PC-9 (cell line): ENCODE data around the gene CNNM3. TPM values are rescaled to one million over a fixed set of nuclear protein-coding genes. Genes with fewer than 3 reads are reported as not detected.

Source experiments
- BruUV-seq: library from RNA; stranded (reverse); fragments of 400-500 nt; replicated peaks from 2 replicates; lab custom pipeline; 2021; lab: Mats Ljungman, UMichigan
- CTCF ChIA-PET: fragments of 300-600 bp; sonication (Branson Sonifier 250); formaldehyde crosslinking; loops from one replicate; lab custom pipeline; 2022; ENCODE audit warnings: antibody characterized with exemption; lab: Charles Lee
- POLR2A ChIA-PET: fragments of 300-600 bp; sonication (Branson Sonifier 250); formaldehyde crosslinking; loops from one replicate; lab custom pipeline; 2022; ENCODE audit warnings: antibody characterized with exemption; ENCODE audit not compliant: unreplicated experiment; lab: Charles Lee
- DNase-seq, 2 experiments: peaks; one replicate each; pipeline versions ENCODE4 v3.0.0 to v3.0.0-alpha.2; 2015 to 2022; ENCODE audit warnings: mixed read lengths in 1 of 2
- H2AFZ ChIP-seq: fragments of 200-600 bp; sonication (generic); 2 replicates; pipeline ENCODE4 v1.8.1; 2017; ENCODE audit warnings: antibody characterized with exemption
- H3F3A ChIP-seq: fragments of 200-600 bp; sonication (generic); 2 replicates; pipeline ENCODE4 v1.8.1; 2017; ENCODE audit warnings: antibody characterized with exemption, mild to moderate bottlenecking, low read depth; ENCODE audit not compliant: insufficient read depth
- H3K27ac ChIP-seq: fragments of 200-600 bp; sonication (generic); 2 replicates; pipeline ENCODE4 v1.6.1; 2016; ENCODE audit warnings: mixed run types
- H3K27me3 ChIP-seq: fragments of 200-600 bp; sonication (generic); 2 replicates; pipeline ENCODE4 v1.6.1; 2016; ENCODE audit warnings: low read depth, mixed run types; ENCODE audit not compliant: insufficient read depth
- H3K36me3 ChIP-seq: fragments of 200-600 bp; sonication (generic); 2 replicates; pipeline ENCODE4 v1.6.1; 2016; ENCODE audit warnings: low read depth, mixed run types
- H3K4me1 ChIP-seq: fragments of 200-600 bp; sonication (generic); replicated peaks from 2 replicates; pipeline ENCODE4 v1.6.1; 2016; ENCODE audit warnings: mixed run types; ENCODE audit not compliant: insufficient read depth
- H3K4me2 ChIP-seq: fragments of 200-600 bp; sonication (generic); 2 replicates; pipeline ENCODE4 v1.6.1; 2017; ENCODE audit warnings: mixed run types
- H3K4me3 ChIP-seq: fragments of 200-600 bp; sonication (generic); 2 replicates; pipeline ENCODE4 v1.6.1; 2016; ENCODE audit warnings: mixed run types
- H3K79me2 ChIP-seq: fragments of 200-600 bp; sonication (generic); 2 replicates; pipeline ENCODE4 v1.6.1; 2017; ENCODE audit warnings: low read depth, mixed run types
- H3K9me2 ChIP-seq: fragments of 200-600 bp; sonication (generic); 2 replicates; pipeline ENCODE4 v1.8.1; 2017; ENCODE audit warnings: mild to moderate bottlenecking; ENCODE audit not compliant: insufficient read depth
- H3K9me3 ChIP-seq: fragments of 200-600 bp; sonication (generic); 2 replicates; pipeline ENCODE4 v1.8.1; 2016; ENCODE audit warnings: low read depth; ENCODE audit not compliant: insufficient read depth
- H4K20me1 ChIP-seq: fragments of 200-600 bp; sonication (generic); 2 replicates; pipeline ENCODE4 v1.8.1; 2017; ENCODE audit not compliant: insufficient read depth
- EZH2 ChIP-seq: fragments of 200-600 bp; sonication (generic); IDR thresholded peaks from 2 replicates; pipeline ENCODE4 v1.8.0; 2017; ENCODE audit warnings: antibody characterized with exemption, low read depth
- intact Hi-C: fragments of 100-400 bp; cut with micrococcal nuclease; formaldehyde crosslinking; loops from one replicate; pipeline ENCODE4 v1.10.0; 2022; ENCODE audit not compliant: unreplicated experiment
- total RNA-seq: library from RNA; stranded (reverse); gene quantifications from 2 replicates; pipeline ENCODE4 v1.2.3, GENCODE V29; 2021
- TF ChIP-seq, protein P1 (sequence below): fragments of 200-600 bp; sonication (generic); conservative IDR thresholded peaks from 2 replicates; pipeline ENCODE4 v1.6.1; 2017; ENCODE audit warnings: mixed run types, antibody characterized with exemption, mild to moderate bottlenecking, moderate library complexity

CNNM3 gene
- total RNA-seq, 1 experiment from 2014 or later: 28.7 TPM

DNA sequence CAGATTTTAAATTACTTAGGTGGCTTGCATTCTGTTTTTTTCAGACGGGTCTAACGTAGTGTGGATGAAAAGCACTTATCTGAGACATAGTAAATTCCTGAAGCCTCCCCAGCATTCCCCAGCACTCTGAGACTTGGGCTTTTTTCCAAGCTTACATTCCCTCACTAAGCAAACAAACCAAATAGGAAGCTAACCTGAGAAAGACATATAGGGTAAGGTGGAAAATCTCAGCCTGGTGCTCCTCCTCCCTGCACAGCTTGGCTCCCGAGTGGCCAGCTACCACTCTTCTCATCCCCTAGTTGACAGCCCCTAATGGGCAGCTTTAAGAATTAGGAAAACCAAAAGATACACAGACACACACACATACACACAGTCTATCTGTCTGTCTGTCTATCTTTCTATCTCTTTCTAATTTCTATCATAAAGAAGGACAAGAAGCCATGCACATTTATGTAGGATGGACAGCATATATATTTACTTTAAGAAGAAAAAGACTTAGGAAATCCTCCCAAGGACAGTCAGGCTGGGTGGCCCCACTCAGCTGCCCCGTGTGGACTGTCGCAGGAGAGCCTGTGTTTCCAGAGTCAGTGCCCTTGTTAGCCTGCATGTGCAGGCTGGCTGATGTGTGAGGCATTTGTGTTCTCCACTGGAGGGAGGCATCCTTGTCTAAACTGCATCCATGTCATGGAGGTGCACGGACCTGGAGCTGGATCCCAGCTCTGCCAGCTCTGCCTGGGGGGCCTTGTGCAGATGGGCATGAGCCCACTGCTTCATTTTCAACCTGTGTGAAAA, 8.2 kb downstream of the CNNM3 start:
- H3F3A ChIP-seq: 0 out of 2 replicates have a peak, but pooled peaks cover 10% of the 10 kb centered on the region
- ChIA-PET CTCF (interaction anchor here (1.4 kb wide), 1 partner anchor 33 kb away, joined by 3 read pairs; no protein-coding TSS in a partner anchor), POLR2A (interaction anchor here (0.6 kb wide), 2 partner anchors 64 to 815 kb away, joined by 3 to 23 read pairs; no protein-coding TSS in a partner anchor)
- H3K36me3 ChIP-seq: 0 out of 2 replicates have a peak, but pooled peaks cover 9% of the 10 kb centered on the region
- H3K27me3 ChIP-seq: no peaks in the 10 kb centered on the region
- no peak overlapping the region for H3K4me2 ChIP-seq
- H3K4me3 ChIP-seq: no peak overlapping the region
- no TSS peak for BruUV-seq
- H2AFZ ChIP-seq: no peak overlapping the region
- H3K79me2 ChIP-seq: peaks cover 34% of the 10 kb centered on the region
- peaks cover 10% of the 10 kb centered on the region; the same call in 1 of the 2 replicates for H3K4me1 ChIP-seq
- intact Hi-C loops: no loop called here
- H3K9me2 ChIP-seq: no peaks in the 10 kb centered on the region
- no peak for TF ChIP-seq EZH2
- TF ChIP-seq, protein P1, sequence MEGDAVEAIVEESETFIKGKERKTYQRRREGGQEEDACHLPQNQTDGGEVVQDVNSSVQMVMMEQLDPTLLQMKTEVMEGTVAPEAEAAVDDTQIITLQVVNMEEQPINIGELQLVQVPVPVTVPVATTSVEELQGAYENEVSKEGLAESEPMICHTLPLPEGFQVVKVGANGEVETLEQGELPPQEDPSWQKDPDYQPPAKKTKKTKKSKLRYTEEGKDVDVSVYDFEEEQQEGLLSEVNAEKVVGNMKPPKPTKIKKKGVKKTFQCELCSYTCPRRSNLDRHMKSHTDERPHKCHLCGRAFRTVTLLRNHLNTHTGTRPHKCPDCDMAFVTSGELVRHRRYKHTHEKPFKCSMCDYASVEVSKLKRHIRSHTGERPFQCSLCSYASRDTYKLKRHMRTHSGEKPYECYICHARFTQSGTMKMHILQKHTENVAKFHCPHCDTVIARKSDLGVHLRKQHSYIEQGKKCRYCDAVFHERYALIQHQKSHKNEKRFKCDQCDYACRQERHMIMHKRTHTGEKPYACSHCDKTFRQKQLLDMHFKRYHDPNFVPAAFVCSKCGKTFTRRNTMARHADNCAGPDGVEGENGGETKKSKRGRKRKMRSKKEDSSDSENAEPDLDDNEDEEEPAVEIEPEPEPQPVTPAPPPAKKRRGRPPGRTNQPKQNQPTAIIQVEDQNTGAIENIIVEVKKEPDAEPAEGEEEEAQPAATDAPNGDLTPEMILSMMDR: no peak
- no peak for DNase-seq
- no peak overlapping the region for H3K27ac ChIP-seq
- H3K9me3 ChIP-seq: no peaks in the 10 kb centered on the region
- H4K20me1 ChIP-seq: peaks cover 11% of the 10 kb centered on the region; the same call in 1 of the 2 replicates

DNA sequence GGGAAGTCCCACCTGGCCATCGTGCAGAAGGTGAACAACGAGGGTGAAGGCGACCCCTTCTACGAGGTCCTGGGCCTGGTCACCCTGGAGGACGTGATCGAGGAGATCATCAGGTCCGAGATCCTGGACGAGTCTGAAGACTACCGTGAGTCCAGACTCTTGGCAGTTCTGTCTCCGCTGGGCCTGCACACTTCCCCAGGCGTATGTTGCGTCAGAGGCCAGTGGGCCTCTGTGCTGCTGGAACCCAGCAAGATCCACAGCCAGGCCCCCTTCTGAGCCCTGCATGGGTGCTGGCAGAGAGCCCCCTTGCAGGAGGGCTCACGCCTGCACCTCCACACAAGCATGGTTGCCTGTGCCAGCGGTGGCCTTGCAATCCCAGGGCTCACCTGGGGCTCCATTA, 9.0 kb downstream of the CNNM3 start:
- POLR2A ChIA-PET: no interaction called here
- no peak for DNase-seq
- Histone ChIP-seq H3K9me3 (no peaks in the 10 kb centered on the region), H3K27ac (no peak overlapping the region), H3K79me2 (peaks cover 26% of the 10 kb centered on the region), H4K20me1 (peaks cover 10% of the 10 kb centered on the region; the same call in 1 of the 2 replicates), H2AFZ (no peak overlapping the region), H3K4me2 (no peak overlapping the region), H3K36me3 (0 out of 2 replicates have a peak, but pooled peaks cover 9% of the 10 kb centered on the region), H3F3A (0 out of 2 replicates have a peak, but pooled peaks cover 10% of the 10 kb centered on the region), H3K4me3 (no peak overlapping the region), H3K4me1 (peaks cover 10% of the 10 kb centered on the region; the same call in 1 of the 2 replicates), H3K27me3 (no peaks in the 10 kb centered on the region), H3K9me2 (no peaks in the 10 kb centered on the region)
- no TSS peak for BruUV-seq
- CTCF ChIA-PET: interaction anchor here (1.4 kb wide), 1 partner anchor 32 kb away, joined by 3 read pairs; no protein-coding TSS in a partner anchor
- TF ChIP-seq, protein P1: no peak
- no peak for TF ChIP-seq EZH2
- intact Hi-C loops: no loop called here

DNA sequence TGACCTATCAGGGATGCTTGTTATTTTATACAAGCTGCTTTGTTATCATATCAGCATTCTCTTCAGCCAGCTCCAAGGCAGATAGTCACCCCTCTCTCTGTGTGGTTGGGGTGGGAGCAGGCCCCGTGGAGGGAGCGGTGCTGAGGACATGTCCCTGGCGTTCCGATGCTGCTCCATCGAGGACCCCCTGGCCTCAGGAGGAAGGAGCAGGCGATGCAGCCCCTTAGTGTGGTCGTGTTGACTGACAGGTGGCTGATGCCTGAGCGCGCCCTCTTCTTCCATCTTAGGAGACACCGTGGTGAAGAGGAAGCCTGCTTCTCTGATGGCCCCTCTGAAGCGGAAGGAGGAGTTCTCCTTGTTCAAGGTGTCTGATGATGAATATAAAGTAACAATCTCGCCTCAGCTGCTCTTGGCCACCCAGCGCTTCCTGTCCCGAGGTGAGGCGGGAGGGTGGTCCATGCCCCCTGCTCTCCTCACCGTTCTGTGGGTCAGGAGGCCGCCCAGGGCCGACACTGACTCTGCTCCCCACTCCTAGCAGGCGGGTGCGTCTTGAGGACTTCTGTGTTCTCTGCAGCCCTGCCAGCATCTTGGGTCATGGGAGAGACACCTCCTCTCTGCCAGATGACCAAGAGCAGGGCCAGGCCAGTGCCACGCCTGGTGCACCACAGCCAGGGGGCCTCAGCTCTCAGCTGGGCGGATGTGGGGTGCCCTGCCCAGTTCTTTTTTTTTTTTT, 10.6 kb downstream of the CNNM3 start:
- H3K4me2 ChIP-seq: no peak overlapping the region
- peaks cover 11% of the 10 kb centered on the region for H3K79me2 ChIP-seq
- intact Hi-C loops: no loop called here
- no peak overlapping the region for H2AFZ ChIP-seq
- no peak for DNase-seq
- peaks cover 11% of the 10 kb centered on the region for H3K4me1 ChIP-seq
- H3F3A ChIP-seq: peaks cover 21% of the 10 kb centered on the region; the same call in 1 of the 2 replicates
- H3K9me2 ChIP-seq: no peaks in the 10 kb centered on the region
- BruUV-seq: no TSS peak
- H3K27me3 ChIP-seq: no peaks in the 10 kb centered on the region
- no peak overlapping the region for H3K4me3 ChIP-seq
- ChIA-PET POLR2A (no interaction called here), CTCF (no interaction called here)
- no peaks in the 10 kb centered on the region for H3K9me3 ChIP-seq
- 0 out of 2 replicates have a peak, but pooled peaks cover 4% of the 10 kb centered on the region for H4K20me1 ChIP-seq
- no peak for TF ChIP-seq EZH2
- TF ChIP-seq, protein P1: no peak
- no peak overlapping the region for H3K27ac ChIP-seq
- H3K36me3 ChIP-seq: 0 out of 2 replicates have a peak, but pooled peaks cover 5% of the 10 kb centered on the region
